Effector memory CD8-positive, alpha-beta T cell (primary cell): ENCODE data around the gene TRIM39.
A peak's percentile ranks its signal among the peaks of the same experiment; 100 is the strongest.
"Not testable (repeated sequence)": the region's sequence is repeated elsewhere in the genome, so short reads cannot be mapped to it uniquely, and the experiment has no call there.

Experiments used
- ATAC-seq: fragments of 150-1000 bp; cut with Tn5 transposase; replicated peaks from 2 replicates; pipeline ENCODE4 v1.10.0; 2021; ENCODE audit warnings: mild to moderate bottlenecking, moderate library complexity
- DNase-seq, 3 experiments: peaks; one replicate each; pipeline ENCODE4 v3.0.0; 2021
- H3K27ac Mint-ChIP-seq, 2 donors: one replicate each; pipeline ENCODE4 v1.8.0; 2022; ENCODE audit warnings: mild to moderate bottlenecking in 2 of 2, mixed read lengths in 2 of 2, moderate library complexity in 2 of 2
- H3K27me3 Mint-ChIP-seq, 2 donors: one replicate each; pipeline ENCODE4 v1.8.0; 2022; ENCODE audit warnings: mixed read lengths in 2 of 2
- H3K36me3 Mint-ChIP-seq: one replicate; pipeline ENCODE4 v1.8.0; 2022; ENCODE audit warnings: mild to moderate bottlenecking, moderate library complexity, mixed read lengths; ENCODE audit not compliant: insufficient read depth
- H3K4me1 Mint-ChIP-seq, 2 donors: one replicate each; pipeline ENCODE4 v1.8.0; 2022; ENCODE audit warnings: low read depth in 2 of 2, mixed read lengths in 2 of 2
- H3K4me3 Mint-ChIP-seq, 2 donors: one replicate each; pipeline ENCODE4 v1.8.0; 2022; ENCODE audit warnings: mild to moderate bottlenecking in 2 of 2, mixed read lengths in 2 of 2, moderate library complexity in 2 of 2
- H3K9me3 Mint-ChIP-seq, 2 donors: one replicate each; pipeline ENCODE4 v1.8.0; 2022; ENCODE audit warnings: mixed read lengths in 2 of 2

TRIM39 gene

GRCh38 chr6:30357678-30358540, 31.2 kb downstream of the TRIM39 start:
- DNase-seq (peak; percentile 41 to 48 (median 44)), ATAC-seq (peak; percentile 92)
- Mint-ChIP-seq H3K4me3 (peak overlapping the region; percentile 78), H3K9me3 (no peaks in the 10 kb centered on the region), H3K27ac (no peak overlapping the region), H3K4me1 (peaks cover 5 to 7% of the 10 kb centered on the region in 2 donors), H3K27me3 (peaks cover 50 to 67% of the 10 kb centered on the region in 2 donors), H3K36me3 (no peaks in the 10 kb centered on the region)

- Mint-ChIP-seq H3K27me3 (peaks cover 45 to 62% of the 10 kb centered on the region in 2 donors), H3K27ac (no peak overlapping the region), H3K36me3 (no peaks in the 10 kb centered on the region), H3K9me3 (no peaks in the 10 kb centered on the region), H3K4me3 (no peak overlapping the region), H3K4me1 (peaks cover 5 to 7% of the 10 kb centered on the region in 2 donors)
- no peak for DNase-seq
- no peak for ATAC-seq
These were observed 32.5 kb downstream of the TRIM39 start for GRCh38 chr6:30359276-30359675.

DNA sequence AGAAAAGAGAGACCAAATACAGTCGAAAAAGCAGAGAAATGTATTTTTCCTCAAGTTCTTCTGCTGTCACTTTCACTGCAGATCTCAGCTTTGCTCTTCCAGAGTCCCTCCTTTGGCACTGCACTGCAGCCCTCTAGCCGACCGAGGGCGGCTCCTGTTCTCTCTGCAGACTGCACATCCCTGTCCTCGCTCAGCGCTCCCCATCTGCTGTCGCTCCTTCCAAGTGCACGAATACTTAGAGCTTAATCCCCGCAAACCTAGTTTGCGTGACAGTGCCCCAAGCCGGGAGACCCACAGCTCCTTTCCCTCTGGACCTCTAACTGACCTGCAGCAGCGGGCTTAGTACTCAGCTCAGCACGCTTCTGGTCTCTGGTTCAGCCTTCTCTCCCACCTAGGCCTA, 33.4 kb downstream of the TRIM39 start:
- Mint-ChIP-seq H3K4me3 (no peak overlapping the region), H3K27ac (no peak overlapping the region), H3K4me1 (peaks cover 5 to 7% of the 10 kb centered on the region in 2 donors), H3K27me3 (peaks cover 48 to 67% of the 10 kb centered on the region in 2 donors), H3K9me3 (no peaks in the 10 kb centered on the region), H3K36me3 (no peaks in the 10 kb centered on the region)
- no peak for DNase-seq
- no peak for ATAC-seq

DNA sequence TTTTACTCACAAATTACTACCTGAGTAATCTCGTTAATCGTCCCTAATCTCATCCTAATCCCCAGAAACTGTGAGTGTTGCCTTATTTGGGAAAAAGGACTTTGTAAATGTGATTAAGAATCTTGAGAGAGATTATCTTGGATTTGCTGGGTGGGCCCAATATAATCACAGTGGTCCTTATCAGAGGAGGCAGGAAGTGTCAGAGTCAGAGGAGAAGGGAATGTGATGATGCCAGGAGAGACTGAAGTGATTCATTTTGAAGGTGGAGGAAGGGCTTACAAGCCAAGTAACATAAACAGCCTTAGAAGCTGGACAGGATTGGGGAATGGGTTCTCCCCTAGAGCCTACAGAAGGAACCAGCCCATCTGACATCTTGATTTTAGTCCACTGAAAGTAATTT, 34.9 kb downstream of the TRIM39 start:
- Mint-ChIP-seq H3K9me3 (no peaks in the 10 kb centered on the region), H3K4me1 (peaks cover 5 to 7% of the 10 kb centered on the region in 2 donors), H3K27me3 (peaks cover 64 to 74% of the 10 kb centered on the region in 2 donors), H3K4me3 (no peak overlapping the region), H3K27ac (no peak overlapping the region), H3K36me3 (no peaks in the 10 kb centered on the region)
- no peak for DNase-seq
- ATAC-seq, result no peak

DNA sequence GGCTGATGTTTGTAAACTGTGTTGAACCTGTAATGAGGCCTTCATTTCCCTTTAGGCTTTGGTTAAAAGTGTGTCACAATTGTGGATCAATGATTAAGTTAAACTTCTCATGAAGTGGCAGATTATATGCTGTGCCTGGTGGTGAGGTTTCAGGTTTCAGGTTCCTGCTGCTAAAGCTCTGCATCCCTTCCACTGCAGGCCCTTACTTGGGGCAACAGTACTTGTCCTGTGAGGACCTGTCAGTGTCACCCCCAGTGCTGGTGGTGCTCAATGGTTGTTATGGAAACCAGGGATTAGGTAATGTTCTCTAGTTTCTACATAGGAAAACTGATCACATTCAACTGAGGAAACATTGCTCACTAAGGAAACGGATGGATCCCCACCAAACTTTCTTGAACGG, 36.7 kb downstream of the TRIM39 start:
- peaks cover 63 to 75% of the 10 kb centered on the region in 2 donors for H3K27me3 Mint-ChIP-seq

DNA sequence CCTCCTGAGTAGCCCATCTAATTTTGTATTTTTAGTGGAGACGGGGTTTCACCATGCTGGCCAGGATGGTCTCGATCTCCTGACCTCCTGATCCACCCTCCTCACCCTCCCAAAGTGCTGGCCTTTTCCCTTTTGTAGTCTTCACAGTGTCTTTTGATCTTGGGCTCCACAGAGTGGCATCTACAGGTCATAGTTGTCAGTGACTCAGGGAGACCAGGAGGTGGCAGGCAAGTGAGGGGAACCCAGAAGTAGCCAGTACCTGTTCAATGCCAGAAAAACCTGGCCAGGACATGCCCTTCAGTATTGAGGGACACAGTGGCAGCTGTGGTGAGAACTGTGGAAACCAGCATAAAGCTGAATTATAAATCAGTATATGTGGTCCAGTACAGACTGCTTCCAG, 37.9 kb downstream of the TRIM39 start:
- Mint-ChIP-seq H3K27ac (no peak overlapping the region), H3K4me3 (no peak overlapping the region), H3K4me1 (no peaks in the 10 kb centered on the region), H3K27me3 (peaks cover 68 to 79% of the 10 kb centered on the region in 2 donors), H3K36me3 (no peaks in the 10 kb centered on the region), H3K9me3 (no peaks in the 10 kb centered on the region)
- DNase-seq, result no peak
- peak; percentile 47 for ATAC-seq

More for the DNA sequence above, 36.7 kb downstream of the TRIM39 start:
- Mint-ChIP-seq H3K9me3 (no peaks in the 10 kb centered on the region), H3K4me1 (no peaks in the 10 kb centered on the region), H3K27ac (no peak overlapping the region), H3K4me3 (no peak overlapping the region), H3K36me3 (no peaks in the 10 kb centered on the region)
- ATAC-seq (no peak), DNase-seq (no peak)

- not testable (repeated sequence) for H3K4me3 Mint-ChIP-seq, H3K4me1 Mint-ChIP-seq
These were observed 42.6 kb downstream of the TRIM39 start for GRCh38 chr6:30369280-30369679.

DNA sequence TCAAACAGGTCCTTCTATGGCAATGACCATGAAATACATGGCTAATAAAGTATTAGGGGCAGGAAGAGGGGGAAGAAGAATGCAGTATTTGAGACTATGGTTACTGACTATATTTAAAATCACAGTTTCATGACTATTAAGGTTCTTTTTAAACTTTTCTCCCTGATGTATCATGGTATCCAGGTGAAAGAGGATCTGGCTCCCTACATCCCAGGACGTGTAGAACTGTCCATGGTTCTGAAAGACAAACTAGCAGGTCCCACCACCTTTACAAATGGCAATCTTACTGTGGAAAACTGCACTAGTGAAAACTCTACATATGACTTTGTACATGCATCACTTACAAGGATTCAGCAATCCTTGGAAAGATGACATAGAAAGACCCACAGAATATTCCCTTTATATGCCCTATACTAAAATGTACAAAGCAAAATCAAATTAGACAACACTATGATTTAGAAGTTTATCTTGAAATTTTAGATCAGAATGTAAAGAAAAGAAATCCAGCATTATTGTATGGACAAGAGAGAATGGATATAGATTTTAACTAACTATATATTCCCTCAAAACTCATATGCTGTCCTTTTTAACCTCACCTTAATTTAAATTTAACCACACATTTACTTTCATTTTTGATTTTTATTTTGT, 51.7 kb downstream of the TRIM39 start:
- Mint-ChIP-seq H3K27me3 (peaks cover 61 to 64% of the 10 kb centered on the region in 2 donors), H3K4me3 (no peak overlapping the region), H3K27ac (no peak overlapping the region), H3K36me3 (no peaks in the 10 kb centered on the region), H3K4me1 (peaks cover 0 to 2% of the 10 kb centered on the region in 2 donors), H3K9me3 (no peaks in the 10 kb centered on the region)
- no peak for ATAC-seq
- DNase-seq, result no peak

More at GRCh38 chr6:30369280-30369679, 42.6 kb downstream of the TRIM39 start:
- H3K27ac Mint-ChIP-seq, H3K36me3 Mint-ChIP-seq, H3K9me3 Mint-ChIP-seq, ATAC-seq, DNase-seq: not testable (repeated sequence)
- H3K27me3 Mint-ChIP-seq, result peaks cover 42 to 52% of the 10 kb centered on the region in 2 donors

- DNase-seq (no peak), ATAC-seq (no peak)
- Mint-ChIP-seq H3K36me3 (no peaks in the 10 kb centered on the region), H3K4me1 (peaks cover 0 to 4% of the 10 kb centered on the region in 2 donors), H3K9me3 (no peaks in the 10 kb centered on the region), H3K27me3 (peaks cover 70 to 78% of the 10 kb centered on the region in 2 donors), H3K27ac (no peak overlapping the region), H3K4me3 (no peak overlapping the region)
These were observed 53.7 kb downstream of the TRIM39 start for GRCh38 chr6:30380464-30380863.

GRCh38 chr6:30386166-30386565, 59.4 kb downstream of the TRIM39 start:
- peaks cover 0 to 2% of the 10 kb centered on the region in 2 donors for H3K4me1 Mint-ChIP-seq
- H3K9me3 Mint-ChIP-seq, result no peaks in the 10 kb centered on the region
- H3K27me3 Mint-ChIP-seq, result peaks cover 84 to 97% of the 10 kb centered on the region in 2 donors
- ATAC-seq, result no peak
- H3K4me3 Mint-ChIP-seq, result no peak overlapping the region
- no peak overlapping the region for H3K27ac Mint-ChIP-seq
- H3K36me3 Mint-ChIP-seq, result no peaks in the 10 kb centered on the region
- no peak for DNase-seq

DNA sequence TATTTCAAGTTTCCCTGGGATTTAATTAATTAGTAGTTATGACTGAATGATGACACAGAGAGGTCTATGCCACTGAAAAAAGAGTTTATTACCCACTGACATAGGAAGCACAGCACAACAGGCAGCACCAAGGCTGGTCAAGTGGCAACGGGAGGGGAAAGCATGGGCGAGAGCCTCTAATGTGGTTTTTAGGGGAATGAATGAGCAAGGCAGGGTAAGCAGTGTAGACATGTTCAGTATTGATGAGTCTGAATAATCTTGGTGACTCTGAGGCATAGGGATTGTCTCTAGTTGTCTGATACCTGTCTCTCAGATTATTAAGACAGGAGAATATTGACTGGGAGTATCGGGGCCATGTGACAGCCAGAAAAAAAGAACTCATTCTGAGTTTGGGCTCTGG, 64.5 kb downstream of the TRIM39 start:
- Mint-ChIP-seq H3K27ac (no peak overlapping the region), H3K36me3 (no peaks in the 10 kb centered on the region), H3K9me3 (no peaks in the 10 kb centered on the region), H3K27me3 (peaks cover 71 to 86% of the 10 kb centered on the region in 2 donors), H3K4me3 (no peak overlapping the region), H3K4me1 (no peaks in the 10 kb centered on the region)
- ATAC-seq (no peak), DNase-seq (no peak)
